Endothelial cell of umbilical vein (primary cell): ENCODE data around the gene GOLT1A. TPM values are rescaled to one million over a fixed set of nuclear protein-coding genes. Genes with fewer than 3 reads are reported as not detected.

Experiments used
- BruUV-seq: library from RNA; stranded (reverse); fragments of 400-500 nt; replicated peaks from 2 replicates; lab custom pipeline; 2021; lab: Mats Ljungman, UMichigan
- CTCF ChIA-PET: fragments of 300-600, 350-600 bp; sonication (Branson Sonifier 250); formaldehyde crosslinking; loops from one replicate; lab custom pipeline; 2021; ENCODE audit warnings: antibody characterized with exemption, inconsistent platforms; lab: Charles Lee
- POLR2A ChIA-PET: fragments of 300-600, 350-600 bp; sonication (Branson Sonifier 250); formaldehyde crosslinking; loops from one replicate; lab custom pipeline; 2021; ENCODE audit warnings: antibody characterized with exemption, inconsistent platforms; lab: Charles Lee
- DNase-seq: peaks from one replicate; pipeline ENCODE4 v3.0.0-alpha.2; 2011; ENCODE audit warnings: low read depth, low spot score
- FAIRE-seq: peaks from 2 replicates; lab custom pipeline; 2011; peaks lifted over from hg19 to GRCh38; lab: Jason Lieb, UNC
- H2AFZ ChIP-seq: 2 replicates; pipeline ENCODE4 v1.6.0; 2012; ENCODE audit warnings: low read depth, low read length, control low read depth, inconsistent platforms
- H3K27ac ChIP-seq: 2 replicates; pipeline ENCODE4 v1.5.1; 2011; ENCODE audit warnings: low read depth, mild to moderate bottlenecking, control low read depth, low read length, moderate library complexity; ENCODE audit not compliant: insufficient read depth
- H3K27me3 ChIP-seq, 2 experiments: 2 replicates each; pipeline versions ENCODE4 v1.6.0 to v1.6.1; 2011; ENCODE audit warnings: low read length in 2 of 2, mixed read lengths in 1 of 2; ENCODE audit not compliant: control insufficient read depth in 2 of 2, insufficient read depth in 2 of 2
- H3K36me3 ChIP-seq, 2 experiments: 2 replicates in 1 of 2; 3 replicates in 1 of 2; pipeline ENCODE4 v1.5.1; 2011; ENCODE audit warnings: low read length in 2 of 2, mild to moderate bottlenecking in 1 of 2, moderate library complexity in 1 of 2; ENCODE audit not compliant: control insufficient read depth in 2 of 2, insufficient read depth in 2 of 2; ENCODE audit errors: extremely low read depth in 1 of 2
- H3K4me1 ChIP-seq: 3 replicates; pipeline ENCODE4 v1.5.1; 2011; ENCODE audit warnings: mild to moderate bottlenecking, low read length; ENCODE audit not compliant: control insufficient read depth, insufficient read depth; ENCODE audit errors: extremely low read depth
- H3K4me2 ChIP-seq: 2 replicates; pipeline ENCODE4 v1.6.1; 2011; ENCODE audit warnings: low read length, control low read depth, mixed read lengths; ENCODE audit not compliant: insufficient read depth
- H3K4me3 ChIP-seq, 3 experiments: fragments of 200-600 bp in 1 of 3; sonication (generic), shearing (Covaris generic) in 1 of 3; replicated peaks in 1 of 3; 2 replicates each; pipeline ENCODE4 v1.5.1; 2011 to 2016; ENCODE audit warnings: control low read depth in 3 of 3, low read length in 3 of 3, mild to moderate bottlenecking in 2 of 3, inconsistent platforms in 1 of 3, low read depth in 1 of 3, moderate library complexity in 1 of 3; ENCODE audit not compliant: insufficient read depth in 1 of 3
- H3K79me2 ChIP-seq: 2 replicates; pipeline ENCODE4 v1.6.0; 2012; ENCODE audit warnings: low read length, inconsistent platforms; ENCODE audit not compliant: control insufficient read depth, insufficient read depth
- H3K9ac ChIP-seq: replicated peaks from 2 replicates; pipeline ENCODE3; 2011; ENCODE audit warnings: low read length, control low read depth; ENCODE audit not compliant: insufficient read depth; ENCODE audit errors: extremely low read depth
- H3K9me1 ChIP-seq: replicated peaks from 3 replicates; pipeline ENCODE4 v1.6.0; 2011; ENCODE audit warnings: mild to moderate bottlenecking, low read length; ENCODE audit not compliant: control insufficient read depth, insufficient read depth; ENCODE audit errors: extremely low read depth
- H3K9me3 ChIP-seq: replicated peaks from 2 replicates; pipeline ENCODE4 v1.5.1; 2012; ENCODE audit warnings: low read length, inconsistent platforms; ENCODE audit not compliant: control insufficient read depth, insufficient read depth
- H4K20me1 ChIP-seq: replicated peaks from 2 replicates; pipeline ENCODE3; 2011; ENCODE audit warnings: mild to moderate bottlenecking, low read length; ENCODE audit not compliant: control insufficient read depth, insufficient read depth; ENCODE audit errors: extremely low read depth
- EZH2 ChIP-seq: IDR thresholded peaks from 2 replicates; pipeline ENCODE4 v1.6.1; 2012; ENCODE audit warnings: borderline replicate concordance, low read depth, mild to moderate bottlenecking, moderate library complexity, low read length, inconsistent platforms; ENCODE audit not compliant: severe bottlenecking
- FOS ChIP-seq: IDR thresholded peaks from 2 replicates; pipeline ENCODE4 v1.6.1; 2011; ENCODE audit warnings: mild to moderate bottlenecking, low read length, moderate library complexity, borderline replicate concordance; ENCODE audit not compliant: insufficient read depth
- GATA2 ChIP-seq: IDR thresholded peaks from 2 replicates; pipeline ENCODE4 v1.7.0; 2011; ENCODE audit warnings: low read depth, mild to moderate bottlenecking, moderate library complexity, mixed read lengths, low read length; ENCODE audit not compliant: insufficient read length, insufficient read depth
- JUN ChIP-seq: IDR thresholded peaks from 2 replicates; pipeline ENCODE4 v1.6.1; 2011; ENCODE audit warnings: borderline replicate concordance, low read depth; ENCODE audit not compliant: insufficient read length, insufficient read depth
- MYC ChIP-seq: IDR thresholded peaks from one replicate; pipeline ENCODE4 v1.6.1; 2011; ENCODE audit warnings: mild to moderate bottlenecking, low read depth, low read length
- POLR2A ChIP-seq: IDR thresholded peaks from 2 replicates; pipeline ENCODE4 v1.6.1; 2012; ENCODE audit warnings: low read depth, mild to moderate bottlenecking, control low read depth, low read length
- POLR2AphosphoS5 ChIP-seq: IDR thresholded peaks from 2 replicates; pipeline ENCODE4 v1.6.1; 2012; ENCODE audit warnings: low read depth, mild to moderate bottlenecking, control low read depth, low read length, moderate library complexity; ENCODE audit not compliant: insufficient read depth
- dilution Hi-C: fragments of 300-500 bp; cut with MboI; formaldehyde crosslinking; loops from one replicate; pipeline ENCODE4 v1.15.0; 2019; ENCODE audit warnings: low sequenced_read_pairs; ENCODE audit not compliant: extremely low pct_ligation_motif_present
- intact Hi-C: fragments of 100-400 bp; cut with micrococcal nuclease; formaldehyde crosslinking; loops from one replicate; pipeline ENCODE4 v1.10.0; 2022
- polyA plus RNA-seq, 4 experiments: library from polyadenylated mRNA; depleted of rRNA in 3 of 4; stranded (reverse) in 3 of 4; unstranded in 1 of 4; fragments of >200 nt; gene quantifications; 2 replicates each; pipeline versions ENCODE4 v1.2.1 to v1.2.3, GENCODE V29; 2011 to 2012; ENCODE audit warnings: missing spikeins in 1 of 4
- total RNA-seq: library from RNA; stranded (reverse); gene quantifications from 2 replicates; pipeline ENCODE4 v1.2.3, GENCODE V29; 2021
- TF ChIP-seq, protein P1 (sequence below), 2 donors: IDR thresholded peaks; 1 replicate in 1 of 2; 2 replicates in 1 of 2; pipeline ENCODE4 v1.5.1; 2011; ENCODE audit warnings: low read length in 2 of 2, mild to moderate bottlenecking in 2 of 2, moderate library complexity in 2 of 2, control low read depth in 1 of 2, inconsistent platforms in 1 of 2, low read depth in 1 of 2; ENCODE audit not compliant: insufficient read depth in 1 of 2; ENCODE audit errors: extremely low read depth in 1 of 2
- TF ChIP-seq, protein P2 (sequence below): IDR thresholded peaks from 2 replicates; pipeline ENCODE4 v1.6.1; 2011; ENCODE audit not compliant: insufficient read depth, insufficient read length

Gene GOLT1A
- total and polyA plus RNA-seq, 2 donors (not counting 3 experiments of a cell fraction or from before 2014, with no cell fraction given): not detected

- no peak for TF ChIP-seq GATA2
- no peak for TF ChIP-seq JUN
- TF ChIP-seq FOS: no peak
- TF ChIP-seq POLR2AphosphoS5: no peak
- TF ChIP-seq MYC: no peak
- TF ChIP-seq, protein P1, sequence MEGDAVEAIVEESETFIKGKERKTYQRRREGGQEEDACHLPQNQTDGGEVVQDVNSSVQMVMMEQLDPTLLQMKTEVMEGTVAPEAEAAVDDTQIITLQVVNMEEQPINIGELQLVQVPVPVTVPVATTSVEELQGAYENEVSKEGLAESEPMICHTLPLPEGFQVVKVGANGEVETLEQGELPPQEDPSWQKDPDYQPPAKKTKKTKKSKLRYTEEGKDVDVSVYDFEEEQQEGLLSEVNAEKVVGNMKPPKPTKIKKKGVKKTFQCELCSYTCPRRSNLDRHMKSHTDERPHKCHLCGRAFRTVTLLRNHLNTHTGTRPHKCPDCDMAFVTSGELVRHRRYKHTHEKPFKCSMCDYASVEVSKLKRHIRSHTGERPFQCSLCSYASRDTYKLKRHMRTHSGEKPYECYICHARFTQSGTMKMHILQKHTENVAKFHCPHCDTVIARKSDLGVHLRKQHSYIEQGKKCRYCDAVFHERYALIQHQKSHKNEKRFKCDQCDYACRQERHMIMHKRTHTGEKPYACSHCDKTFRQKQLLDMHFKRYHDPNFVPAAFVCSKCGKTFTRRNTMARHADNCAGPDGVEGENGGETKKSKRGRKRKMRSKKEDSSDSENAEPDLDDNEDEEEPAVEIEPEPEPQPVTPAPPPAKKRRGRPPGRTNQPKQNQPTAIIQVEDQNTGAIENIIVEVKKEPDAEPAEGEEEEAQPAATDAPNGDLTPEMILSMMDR (IDR thresholded peaks at IDR 0.05; ENCODE audit: extremely low read depth in 1 of 2, insufficient read depth in 1 of 2, low read depth in 1 of 2, low read length in 2 of 2): no peak
- TF ChIP-seq POLR2A: no peak
- TF ChIP-seq EZH2: no peak
- TF ChIP-seq, protein P2, sequence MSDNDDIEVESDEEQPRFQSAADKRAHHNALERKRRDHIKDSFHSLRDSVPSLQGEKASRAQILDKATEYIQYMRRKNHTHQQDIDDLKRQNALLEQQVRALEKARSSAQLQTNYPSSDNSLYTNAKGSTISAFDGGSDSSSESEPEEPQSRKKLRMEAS: no peak
- FAIRE-seq (no peak), DNase-seq (no peak)
- Histone ChIP-seq H2AFZ (no peak overlapping the region), H3K9me3 (no peaks in the 10 kb centered on the region), H3K4me3 (no peak overlapping the region), H3K9me1 (no peaks in the 10 kb centered on the region), H3K36me3 (no peaks in the 10 kb centered on the region), H3K4me1 (peaks cover 4% of the 10 kb centered on the region), H3K79me2 (no peaks in the 10 kb centered on the region), H3K27me3 (no peaks in the 10 kb centered on the region), H3K4me2 (no peak overlapping the region), H3K9ac (no peak overlapping the region), H4K20me1 (no peaks in the 10 kb centered on the region), H3K27ac (no peak overlapping the region)
- dilution Hi-C loops (no loop called here), intact Hi-C loops (no loop called here)
- POLR2A ChIA-PET: no interaction called here
- CTCF ChIA-PET: interaction anchor here (1.0 to 9.8 kb wide), 7 partner anchors 9 to 135 kb away, joined by 3 to 318 read pairs (median 4); partner anchors contain the start of gene PLEKHA6
- BruUV-seq: no TSS peak
Observed at GRCh38 chr1:204263254-204263910, 49.6 kb upstream of the GOLT1A start.
